A673 (cell line): ENCODE data around the gene TGM6. TPM values are rescaled to one million over a fixed set of nuclear protein-coding genes. Genes with fewer than 3 reads are reported as not detected.
A peak's percentile ranks its signal among the peaks of the same experiment; 100 is the strongest.

ENCODE experiments used
- BruUV-seq: library from RNA; stranded (reverse); fragments of 400-500 nt; replicated peaks from 2 replicates; lab custom pipeline; 2021; lab: Mats Ljungman, UMichigan
- CTCF ChIA-PET: fragments of 300-600 bp; sonication (Branson Sonifier 250); formaldehyde crosslinking; loops from one replicate; lab custom pipeline; 2022; ENCODE audit warnings: antibody characterized with exemption; lab: Charles Lee
- POLR2A ChIA-PET: fragments of 300-600 bp; sonication (Branson Sonifier 250); formaldehyde crosslinking; loops from one replicate; lab custom pipeline; 2022; ENCODE audit warnings: antibody characterized with exemption; ENCODE audit not compliant: low non-redundant PET; lab: Charles Lee
- DNase-seq: peaks from one replicate; pipeline ENCODE4 v3.0.0-alpha.2; 2015; ENCODE audit warnings: low spot score
- H3K27ac ChIP-seq: fragments of 200-600 bp; sonication (generic); 2 replicates; pipeline ENCODE4 v1.5.1; 2016; ENCODE audit warnings: mixed run types, low read depth, mild to moderate bottlenecking, mixed read lengths, antibody characterized with exemption, low read length; ENCODE audit not compliant: poor library complexity, severe bottlenecking
- H3K27me3 ChIP-seq: fragments of 200-600 bp; sonication (generic); replicated peaks from 2 replicates; pipeline ENCODE4 v1.6.1; 2017; ENCODE audit warnings: mixed run types, low read depth, mild to moderate bottlenecking, mixed read lengths, antibody characterized with exemption, low read length; ENCODE audit not compliant: insufficient read depth, poor library complexity
- H3K36me3 ChIP-seq: fragments of 200-600 bp; sonication (generic); 2 replicates; pipeline ENCODE4 v1.6.1; 2016; ENCODE audit warnings: mixed run types, mild to moderate bottlenecking, mixed read lengths, antibody characterized with exemption, low read length; ENCODE audit not compliant: insufficient read depth, poor library complexity, severe bottlenecking
- H3K4me1 ChIP-seq: fragments of 200-600 bp; sonication (generic); 2 replicates; pipeline ENCODE4 v1.6.1; 2017; ENCODE audit warnings: mixed run types, mild to moderate bottlenecking, mixed read lengths, antibody characterized with exemption, low read length; ENCODE audit not compliant: insufficient read depth, poor library complexity, severe bottlenecking
- H3K4me3 ChIP-seq: fragments of 200-600 bp; sonication (generic); 2 replicates; pipeline ENCODE4 v1.5.1; 2016; ENCODE audit warnings: low read depth, mixed run types, mild to moderate bottlenecking, mixed read lengths, low read length; ENCODE audit not compliant: poor library complexity, severe bottlenecking
- H3K9me3 ChIP-seq: fragments of 200-600 bp; sonication (generic); 2 replicates; pipeline ENCODE4 v1.6.1; 2016; ENCODE audit warnings: mixed run types, low read depth, mild to moderate bottlenecking, mixed read lengths, antibody characterized with exemption, low read length; ENCODE audit not compliant: poor library complexity, severe bottlenecking
- CTCF ChIP-seq: fragments of 300-800, 200-600 bp; sonication (generic); conservative IDR thresholded peaks from 2 replicates; pipeline ENCODE4 v1.5.1; 2017; ENCODE audit warnings: low read depth, mild to moderate bottlenecking, antibody characterized with exemption, low read length, moderate library complexity, mixed read lengths
- EZH2 ChIP-seq: fragments of 200-600 bp; sonication (generic); IDR thresholded peaks from 2 replicates; pipeline ENCODE4 v1.6.1; 2017; ENCODE audit warnings: borderline replicate concordance, low read depth, mild to moderate bottlenecking, mixed read lengths, antibody characterized with exemption, low read length; ENCODE audit not compliant: poor library complexity, severe bottlenecking
- intact Hi-C: fragments of 100-400 bp; cut with micrococcal nuclease; formaldehyde crosslinking; loops from one replicate; pipeline ENCODE4 v1.10.0; 2022; ENCODE audit not compliant: unreplicated experiment
- total RNA-seq: library from RNA; stranded (reverse); gene quantifications from 2 replicates; pipeline ENCODE4 v1.2.3, GENCODE V29; 2021

The TGM6 gene
- total RNA-seq, 1 experiment from 2014 or later, result not detected

GRCh38 chr20:2397595-2398145 lies 17.0 kb downstream of the TGM6 start:
- no peak overlapping the region for H3K27ac ChIP-seq
- no peak for DNase-seq
- no peak overlapping the region for H3K4me3 ChIP-seq
- no peaks in the 10 kb centered on the region for H3K9me3 ChIP-seq
- intact Hi-C loops, result no loop called here
- H3K4me1 ChIP-seq, result no peaks in the 10 kb centered on the region
- ChIA-PET POLR2A (no interaction called here), CTCF (no interaction called here)
- no TSS peak for BruUV-seq
- no peaks in the 10 kb centered on the region for H3K36me3 ChIP-seq
- no peaks in the 10 kb centered on the region for H3K27me3 ChIP-seq
- TF ChIP-seq EZH2 (no peak), CTCF (0 out of 2 replicates have a peak, but pooled peaks have one; percentile 22)

DNA sequence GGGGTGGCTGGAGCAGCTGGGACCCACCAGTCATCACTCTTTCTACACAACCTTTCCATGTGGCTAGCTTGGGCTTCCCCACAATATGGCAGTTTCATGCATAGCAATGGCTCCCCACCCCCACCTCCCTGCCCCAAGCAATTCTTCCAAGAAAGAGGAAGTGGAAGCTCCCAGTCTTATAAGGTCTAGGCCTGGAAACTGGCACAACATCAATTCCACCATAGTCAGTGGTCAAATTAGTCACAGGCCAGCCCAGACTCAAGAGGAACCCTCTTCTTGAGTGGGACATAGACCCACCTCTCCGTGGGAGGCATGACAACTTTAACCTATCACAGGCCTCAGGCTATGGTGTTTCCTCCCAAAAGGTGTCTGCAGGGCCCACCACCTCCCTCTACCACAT lies 17.7 kb downstream of the TGM6 start:
- H3K27ac ChIP-seq, result no peak overlapping the region
- no TSS peak for BruUV-seq

DNA sequence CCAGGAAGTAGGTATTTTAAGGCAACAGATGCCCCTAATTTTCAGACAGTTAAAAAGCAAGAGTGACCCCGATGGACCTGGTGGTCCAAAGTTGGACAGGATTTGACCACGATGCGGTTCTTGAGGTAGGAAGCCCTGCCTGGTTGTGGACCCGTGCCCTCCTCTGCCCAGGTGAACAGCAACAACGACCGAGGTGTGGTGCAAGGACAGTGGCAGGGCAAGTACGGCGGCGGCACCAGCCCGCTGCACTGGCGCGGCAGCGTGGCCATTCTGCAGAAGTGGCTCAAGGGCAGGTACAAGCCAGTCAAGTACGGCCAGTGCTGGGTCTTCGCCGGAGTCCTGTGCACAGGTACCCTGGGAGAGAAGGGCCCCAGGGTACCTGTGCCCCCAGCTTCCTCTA lies 18.7 kb downstream of the TGM6 start:
- Histone ChIP-seq H3K27me3 (no peaks in the 10 kb centered on the region), H3K4me3 (no peak overlapping the region), H3K36me3 (no peaks in the 10 kb centered on the region), H3K27ac (no peak overlapping the region), H3K9me3 (no peaks in the 10 kb centered on the region), H3K4me1 (no peaks in the 10 kb centered on the region)
- ChIA-PET POLR2A (no interaction called here), CTCF (no interaction called here)
- TF ChIP-seq EZH2 (no peak), CTCF (no peak)
- DNase-seq, result no peak
- no TSS peak for BruUV-seq
- intact Hi-C loops, result loop anchor here (1.0 kb wide), 1 partner anchor 49 kb away; no protein-coding TSS in a partner anchor

More for the DNA sequence above, 17.7 kb downstream of the TGM6 start:
- POLR2A ChIA-PET, result no interaction called here
- TF ChIP-seq EZH2 (no peak), CTCF (no peak)
- Histone ChIP-seq H3K27me3 (no peaks in the 10 kb centered on the region), H3K9me3 (no peaks in the 10 kb centered on the region), H3K4me3 (no peak overlapping the region), H3K36me3 (no peaks in the 10 kb centered on the region), H3K4me1 (no peaks in the 10 kb centered on the region)
- intact Hi-C loops, result no loop called here
- CTCF ChIA-PET, result interaction anchor here (0.6 kb wide), 1 partner anchor 47 kb away, joined by 3 read pairs; no protein-coding TSS in a partner anchor
- DNase-seq, result no peak
